Esophagus muscularis mucosa (tissue), 4 donors: ENCODE results near the gene ZNF429. TPM values are rescaled to one million over a fixed set of nuclear protein-coding genes. Genes with fewer than 3 reads are reported as not detected.
"Not testable (repeated sequence)": the region's sequence is repeated elsewhere in the genome, so short reads cannot be mapped to it uniquely, and the experiment has no call there.

Experiments
- DNase-seq: peaks from one replicate; pipeline ENCODE4 v3.0.0-alpha.2; 2017; ENCODE audit errors: extremely low spot score
- H3K27ac ChIP-seq, 4 donors: fragments of 200-600 bp; sonication (generic); replicated peaks in 1 of 4; 1 replicate in 3 of 4; 2 replicates in 1 of 4; pipeline ENCODE4 v1.5.1; 2016 to 2019; ENCODE audit warnings: mild to moderate bottlenecking in 1 of 4
- H3K27me3 ChIP-seq, 4 donors: fragments of 200-600 bp; sonication (generic); one replicate each; pipeline versions ENCODE4 v1.5.1 to v1.6.0; 2016 to 2019
- H3K36me3 ChIP-seq, 4 donors: fragments of 200-600 bp; sonication (generic); one replicate each; pipeline ENCODE4 v1.5.1; 2016 to 2019
- H3K4me1 ChIP-seq, 4 donors: fragments of 200-600 bp; sonication (generic); one replicate each; pipeline ENCODE4 v1.5.1; 2016 to 2019
- H3K4me3 ChIP-seq, 4 donors: fragments of 200-600 bp; sonication (generic); 1 replicate in 2 of 4; 2 replicates in 2 of 4; pipeline ENCODE4 v1.5.1; 2016 to 2019; ENCODE audit warnings: mild to moderate bottlenecking in 4 of 4, moderate library complexity in 1 of 4
- H3K9me3 ChIP-seq, 4 donors: fragments of 200-600 bp; sonication (generic); 1 replicate in 3 of 4; 2 replicates in 1 of 4; pipeline ENCODE4 v1.5.1; 2016 to 2019
- EP300 ChIP-seq: sonication (generic); formaldehyde crosslinking; IDR thresholded peaks from one replicate; pipeline ENCODE4 v1.6.1; 2017; ENCODE audit warnings: antibody characterized with exemption
- POLR2A ChIP-seq: fragments of 450-650 bp; IDR thresholded peaks from one replicate; pipeline ENCODE4 v1.6.1; 2017; ENCODE audit warnings: antibody characterized with exemption, moderate library complexity, mild to moderate bottlenecking, low read depth
- POLR2AphosphoS5 ChIP-seq, 2 donors: sonication (generic); formaldehyde crosslinking; IDR thresholded peaks; one replicate each; pipeline ENCODE4 v1.6.1; 2017; ENCODE audit warnings: antibody characterized with exemption in 2 of 2
- WGBS: methylation state at CpG from one replicate; pipeline ENCODE4 v1.1.5; 2018; 5-methylcytosine and 5-hydroxymethylcytosine counted together
- intact Hi-C: fragments of 100-400 bp; cut with DNase I; formaldehyde crosslinking; loops from one replicate; pipeline ENCODE4 v1.15.1; 2023
- total RNA-seq, 4 donors: library from RNA; depleted of rRNA; stranded (reverse); fragments of >200 nt; gene quantifications; one replicate each; pipeline versions ENCODE4 v1.1.0 to v1.2.1, GENCODE V29; 2016
- TF ChIP-seq, protein P1 (sequence below), 3 experiments: fragments of 200-600 bp in 2 of 3; fragments of 450-650 bp in 1 of 3; sonication (generic) in 2 of 3; IDR thresholded peaks; one replicate each; pipeline ENCODE4 v1.5.1; 2017 to 2019; ENCODE audit warnings: antibody characterized with exemption in 3 of 3, mild to moderate bottlenecking in 2 of 3, moderate library complexity in 1 of 3

Gene ZNF429
- total RNA-seq, 4 donors from 2014 or later: 7.8 to 15.0 (median 11.4) TPM

DNA sequence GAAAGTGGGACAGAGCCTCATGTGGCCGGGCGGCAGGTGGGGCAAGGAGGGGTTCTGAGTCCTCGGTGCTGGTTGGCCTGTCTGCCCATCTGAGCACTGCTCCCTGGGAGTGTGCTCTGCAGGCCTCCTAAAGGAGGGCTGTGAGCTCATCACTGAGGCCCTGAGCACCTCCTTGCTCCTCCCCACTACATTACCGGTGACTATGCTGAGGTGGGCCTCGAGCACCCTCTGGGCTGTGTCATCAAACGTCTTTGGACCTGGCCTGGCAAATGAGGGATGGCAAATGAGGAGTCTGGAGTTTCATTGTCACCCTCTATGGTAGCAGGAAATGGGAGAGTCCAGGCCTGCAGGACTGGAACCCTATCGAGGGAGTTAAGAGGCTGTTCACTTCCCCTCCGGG, 38.8 kb upstream of the ZNF429 start:
- no peak for DNase-seq

DNA sequence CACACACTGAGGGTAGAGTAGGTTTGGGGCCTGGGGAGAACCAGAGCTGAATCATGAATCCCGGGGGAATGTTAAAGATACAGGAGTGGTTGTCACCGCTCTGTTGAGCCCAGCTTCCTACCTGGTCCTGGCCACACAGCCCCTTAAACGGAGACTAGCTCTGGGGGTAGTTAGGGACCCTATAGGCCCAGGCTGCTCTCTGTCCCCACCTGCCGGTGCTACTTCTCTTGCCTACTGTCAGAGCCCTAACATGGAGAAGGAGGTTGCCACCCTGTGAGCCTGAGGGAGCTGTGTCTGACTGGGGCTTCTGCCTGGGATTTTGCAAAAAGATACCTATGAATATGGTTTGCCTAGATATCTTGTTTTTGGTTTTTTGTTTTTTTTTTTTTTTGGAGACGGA, 36.6 kb upstream of the ZNF429 start:
- intact Hi-C loops: no loop called here

More for the DNA sequence above, 38.8 kb upstream of the ZNF429 start:
- peaks cover 0 to 20% (median 4%) of the 10 kb centered on the region in 4 donors for H3K27me3 ChIP-seq
- peaks cover 0 to 15% (median 0%) of the 10 kb centered on the region in 4 donors for H3K9me3 ChIP-seq
- 72% methylated on average over 4 of the region's 8 CpGs for WGBS
- H3K4me1 ChIP-seq: peaks cover 0 to 6% (median 0%) of the 10 kb centered on the region in 4 donors
- H3K36me3 ChIP-seq: no peaks in the 10 kb centered on the region
- intact Hi-C loops: no loop called here
- no peak overlapping the region for H3K4me3 ChIP-seq
- TF ChIP-seq, protein P1, sequence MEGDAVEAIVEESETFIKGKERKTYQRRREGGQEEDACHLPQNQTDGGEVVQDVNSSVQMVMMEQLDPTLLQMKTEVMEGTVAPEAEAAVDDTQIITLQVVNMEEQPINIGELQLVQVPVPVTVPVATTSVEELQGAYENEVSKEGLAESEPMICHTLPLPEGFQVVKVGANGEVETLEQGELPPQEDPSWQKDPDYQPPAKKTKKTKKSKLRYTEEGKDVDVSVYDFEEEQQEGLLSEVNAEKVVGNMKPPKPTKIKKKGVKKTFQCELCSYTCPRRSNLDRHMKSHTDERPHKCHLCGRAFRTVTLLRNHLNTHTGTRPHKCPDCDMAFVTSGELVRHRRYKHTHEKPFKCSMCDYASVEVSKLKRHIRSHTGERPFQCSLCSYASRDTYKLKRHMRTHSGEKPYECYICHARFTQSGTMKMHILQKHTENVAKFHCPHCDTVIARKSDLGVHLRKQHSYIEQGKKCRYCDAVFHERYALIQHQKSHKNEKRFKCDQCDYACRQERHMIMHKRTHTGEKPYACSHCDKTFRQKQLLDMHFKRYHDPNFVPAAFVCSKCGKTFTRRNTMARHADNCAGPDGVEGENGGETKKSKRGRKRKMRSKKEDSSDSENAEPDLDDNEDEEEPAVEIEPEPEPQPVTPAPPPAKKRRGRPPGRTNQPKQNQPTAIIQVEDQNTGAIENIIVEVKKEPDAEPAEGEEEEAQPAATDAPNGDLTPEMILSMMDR (IDR thresholded peaks at IDR 0.05): no peak
- TF ChIP-seq EP300 (no peak), POLR2A (no peak)
- no peak overlapping the region for H3K27ac ChIP-seq

DNA sequence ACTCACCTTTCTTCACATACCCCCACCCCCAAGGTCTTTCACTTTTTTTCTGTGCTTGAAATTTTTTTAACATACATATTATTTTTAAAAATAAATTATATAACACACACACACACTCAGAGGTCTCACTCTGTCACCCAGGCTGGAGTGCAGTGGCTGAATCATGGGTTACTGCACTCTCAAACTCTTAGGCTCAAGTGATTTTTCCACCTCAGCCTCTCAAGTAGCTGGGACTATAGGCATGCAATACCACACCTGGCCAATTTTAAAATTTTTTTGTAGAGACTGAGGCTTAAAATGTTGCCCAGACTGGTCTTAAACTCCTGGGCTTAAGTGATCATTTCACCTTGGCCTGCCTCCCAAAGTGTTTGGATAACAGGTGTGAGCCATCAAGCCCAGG, 32.9 kb upstream of the ZNF429 start:
- TF ChIP-seq, protein P1 (IDR thresholded peaks at IDR 0.05): no peak
- TF ChIP-seq POLR2A (no peak), EP300 (no peak), POLR2AphosphoS5 (IDR thresholded peaks at IDR 0.05) (no peak)
- intact Hi-C loops: no loop called here
- no peak overlapping the region for H3K4me3 ChIP-seq
- H3K4me1 ChIP-seq: peaks cover 9 to 15% (median 15%) of the 10 kb centered on the region in 4 donors
- no peak overlapping the region for H3K27ac ChIP-seq
- H3K9me3 ChIP-seq: no peaks in the 10 kb centered on the region
- H3K27me3 ChIP-seq: peaks cover 0 to 26% (median 4%) of the 10 kb centered on the region in 4 donors
- no peaks in the 10 kb centered on the region for H3K36me3 ChIP-seq
- DNase-seq: no peak

More for the DNA sequence above, 36.6 kb upstream of the ZNF429 start:
- H3K9me3 ChIP-seq: peaks cover 0 to 2% (median 0%) of the 10 kb centered on the region in 4 donors
- no peak overlapping the region for H3K27ac ChIP-seq
- peaks cover 0 to under 1% (median 0%) of the 10 kb centered on the region in 4 donors for H3K4me1 ChIP-seq
- no peak for TF ChIP-seq POLR2A
- TF ChIP-seq, protein P1 (IDR thresholded peaks at IDR 0.05): no peak
- TF ChIP-seq POLR2AphosphoS5 (IDR thresholded peaks at IDR 0.05): no peak
- no peak for TF ChIP-seq EP300
- WGBS: 71% methylated on average over 3 of the region's 5 CpGs
- H3K4me3 ChIP-seq: no peak overlapping the region
- no peaks in the 10 kb centered on the region for H3K36me3 ChIP-seq
- H3K27me3 ChIP-seq: peaks cover 0 to 18% (median under 1%) of the 10 kb centered on the region in 4 donors
- DNase-seq: no peak

DNA sequence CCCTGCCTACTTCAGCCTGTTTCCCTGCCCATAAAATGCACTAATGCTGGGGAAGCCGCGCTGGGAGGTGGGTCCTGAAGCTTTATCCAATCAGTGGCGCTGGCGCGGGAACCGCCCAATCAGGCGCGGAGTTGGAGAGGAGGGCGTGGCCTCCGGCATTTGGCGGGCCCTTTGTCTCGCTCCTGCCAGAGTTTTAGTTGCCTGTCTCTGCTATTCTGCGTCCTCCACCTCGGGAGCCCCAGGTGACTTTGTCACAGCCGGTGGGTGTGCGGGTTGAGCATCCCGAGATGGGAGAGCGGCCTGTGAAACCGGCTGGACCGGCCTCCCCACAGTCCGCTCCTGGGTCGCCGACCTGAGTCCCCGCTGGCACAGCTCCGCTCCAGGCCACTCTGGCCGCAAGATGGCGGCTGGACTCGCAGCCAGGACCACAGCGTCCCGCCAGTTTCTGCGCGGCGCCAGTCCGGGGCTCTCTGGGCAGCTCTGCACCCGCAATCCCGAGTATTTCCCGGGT, 30.7 kb upstream of the ZNF429 start:
- Histone ChIP-seq H3K9me3 (no peaks in the 10 kb centered on the region), H3K4me3 (peak overlapping the region; percentile 53 to 64 (median 57)), H3K4me1 (peaks cover 9 to 15% (median 15%) of the 10 kb centered on the region in 4 donors), H3K27ac (no peak overlapping the region), H3K27me3 (peaks cover 0 to 26% (median 4%) of the 10 kb centered on the region in 4 donors), H3K36me3 (no peaks in the 10 kb centered on the region)
- intact Hi-C loops: no loop called here
- peak in 1 of 2 donors; percentile 40 for TF ChIP-seq POLR2AphosphoS5 (IDR thresholded peaks at IDR 0.05)
- no peak for TF ChIP-seq POLR2A
- 0% methylated on average over 6 of the region's 37 CpGs for WGBS
- no peak for DNase-seq

DNA sequence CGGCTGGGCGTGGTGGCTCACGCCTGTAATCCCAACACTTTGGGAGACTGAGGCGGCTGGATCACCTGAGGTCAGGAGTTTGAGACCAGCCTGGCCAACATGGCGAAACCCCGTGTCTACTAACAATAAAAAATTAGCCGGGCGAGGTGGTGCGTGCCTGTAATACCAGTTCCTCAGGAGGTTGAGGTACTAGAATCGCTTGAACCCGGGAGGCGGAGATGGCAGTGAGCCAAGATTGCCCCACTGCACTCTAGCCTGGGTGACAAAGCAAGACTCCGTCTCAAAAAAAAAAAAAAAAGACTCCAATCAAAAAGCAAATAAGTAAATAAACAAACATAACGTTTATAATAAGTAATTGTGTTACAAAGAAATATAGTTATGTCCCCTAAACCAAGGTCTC, 23.0 kb upstream of the ZNF429 start:
- not testable (repeated sequence) for H3K27me3 ChIP-seq, H3K27ac ChIP-seq, H3K4me3 ChIP-seq, DNase-seq, H3K36me3 ChIP-seq, H3K9me3 ChIP-seq
- intact Hi-C loops: loop anchor here (2.0 kb wide), 1 partner anchor 280 kb away; no protein-coding TSS in a partner anchor
- WGBS: 87% methylated on average over 14 of the region's 14 CpGs
- peaks cover 0 to 10% (median 3%) of the 10 kb centered on the region in 4 donors for H3K4me1 ChIP-seq

- H3K4me1 ChIP-seq: peaks cover 0 to 10% (median 3%) of the 10 kb centered on the region in 4 donors
- peak overlapping the region in 2 of 4 donors; percentile 31 to 43 for H3K27ac ChIP-seq
- peak overlapping the region in 3 of 4 donors; percentile 32 to 42 (median 32) for H3K4me3 ChIP-seq
- peaks cover 0 to 2% (median 0%) of the 10 kb centered on the region in 4 donors for H3K9me3 ChIP-seq
- no peak for DNase-seq
- TF ChIP-seq POLR2AphosphoS5 (IDR thresholded peaks at IDR 0.05): no peak
- no peak for TF ChIP-seq POLR2A
- TF ChIP-seq, protein P1 (IDR thresholded peaks at IDR 0.05): peak; percentile 77 to 93 (median 77)
- no peak for TF ChIP-seq EP300
- 43% methylated on average over 9 of the region's 18 CpGs for WGBS
- H3K36me3 ChIP-seq: no peaks in the 10 kb centered on the region
- intact Hi-C loops: loop anchor here (2.0 kb wide), 1 partner anchor 280 kb away; no protein-coding TSS in a partner anchor
- H3K27me3 ChIP-seq: no peaks in the 10 kb centered on the region
Measured at GRCh38 chr19:21482863-21483276, 22.5 kb upstream of the ZNF429 start.
